Endothelial cell of umbilical vein (primary cell): ENCODE results near the gene PDGFB. TPM values are rescaled to one million over a fixed set of nuclear protein-coding genes. Genes with fewer than 3 reads are reported as not detected.

Source experiments
- BruUV-seq: library from RNA; stranded (reverse); fragments of 400-500 nt; replicated peaks from 2 replicates; lab custom pipeline; 2021; lab: Mats Ljungman, UMichigan
- CTCF ChIA-PET: fragments of 300-600, 350-600 bp; sonication (Branson Sonifier 250); formaldehyde crosslinking; loops from one replicate; lab custom pipeline; 2021; ENCODE audit warnings: antibody characterized with exemption, inconsistent platforms; lab: Charles Lee
- POLR2A ChIA-PET: fragments of 300-600, 350-600 bp; sonication (Branson Sonifier 250); formaldehyde crosslinking; loops from one replicate; lab custom pipeline; 2021; ENCODE audit warnings: antibody characterized with exemption, inconsistent platforms; lab: Charles Lee
- DNase-seq: peaks from one replicate; pipeline ENCODE4 v3.0.0-alpha.2; 2011; ENCODE audit warnings: low read depth, low spot score
- FAIRE-seq: peaks from 2 replicates; lab custom pipeline; 2011; peaks lifted over from hg19 to GRCh38; lab: Jason Lieb, UNC
- H2AFZ ChIP-seq: 2 replicates; pipeline ENCODE4 v1.6.0; 2012; ENCODE audit warnings: low read depth, low read length, control low read depth, inconsistent platforms
- H3K27ac ChIP-seq: 2 replicates; pipeline ENCODE4 v1.5.1; 2011; ENCODE audit warnings: low read depth, mild to moderate bottlenecking, control low read depth, low read length, moderate library complexity; ENCODE audit not compliant: insufficient read depth
- H3K27me3 ChIP-seq, 2 experiments: 2 replicates each; pipeline versions ENCODE4 v1.6.0 to v1.6.1; 2011; ENCODE audit warnings: low read length in 2 of 2, mixed read lengths in 1 of 2; ENCODE audit not compliant: control insufficient read depth in 2 of 2, insufficient read depth in 2 of 2
- H3K36me3 ChIP-seq, 2 experiments: 2 replicates in 1 of 2; 3 replicates in 1 of 2; pipeline ENCODE4 v1.5.1; 2011; ENCODE audit warnings: low read length in 2 of 2, mild to moderate bottlenecking in 1 of 2, moderate library complexity in 1 of 2; ENCODE audit not compliant: control insufficient read depth in 2 of 2, insufficient read depth in 2 of 2; ENCODE audit errors: extremely low read depth in 1 of 2
- H3K4me1 ChIP-seq: 3 replicates; pipeline ENCODE4 v1.5.1; 2011; ENCODE audit warnings: mild to moderate bottlenecking, low read length; ENCODE audit not compliant: control insufficient read depth, insufficient read depth; ENCODE audit errors: extremely low read depth
- H3K4me2 ChIP-seq: 2 replicates; pipeline ENCODE4 v1.6.1; 2011; ENCODE audit warnings: low read length, control low read depth, mixed read lengths; ENCODE audit not compliant: insufficient read depth
- H3K4me3 ChIP-seq, 3 experiments: fragments of 200-600 bp in 1 of 3; sonication (generic), shearing (Covaris generic) in 1 of 3; replicated peaks in 1 of 3; 2 replicates each; pipeline ENCODE4 v1.5.1; 2011 to 2016; ENCODE audit warnings: control low read depth in 3 of 3, low read length in 3 of 3, mild to moderate bottlenecking in 2 of 3, inconsistent platforms in 1 of 3, low read depth in 1 of 3, moderate library complexity in 1 of 3; ENCODE audit not compliant: insufficient read depth in 1 of 3
- H3K79me2 ChIP-seq: 2 replicates; pipeline ENCODE4 v1.6.0; 2012; ENCODE audit warnings: low read length, inconsistent platforms; ENCODE audit not compliant: control insufficient read depth, insufficient read depth
- H3K9ac ChIP-seq: replicated peaks from 2 replicates; pipeline ENCODE3; 2011; ENCODE audit warnings: low read length, control low read depth; ENCODE audit not compliant: insufficient read depth; ENCODE audit errors: extremely low read depth
- H3K9me1 ChIP-seq: replicated peaks from 3 replicates; pipeline ENCODE4 v1.6.0; 2011; ENCODE audit warnings: mild to moderate bottlenecking, low read length; ENCODE audit not compliant: control insufficient read depth, insufficient read depth; ENCODE audit errors: extremely low read depth
- H3K9me3 ChIP-seq: replicated peaks from 2 replicates; pipeline ENCODE4 v1.5.1; 2012; ENCODE audit warnings: low read length, inconsistent platforms; ENCODE audit not compliant: control insufficient read depth, insufficient read depth
- H4K20me1 ChIP-seq: replicated peaks from 2 replicates; pipeline ENCODE3; 2011; ENCODE audit warnings: mild to moderate bottlenecking, low read length; ENCODE audit not compliant: control insufficient read depth, insufficient read depth; ENCODE audit errors: extremely low read depth
- EZH2 ChIP-seq: IDR thresholded peaks from 2 replicates; pipeline ENCODE4 v1.6.1; 2012; ENCODE audit warnings: borderline replicate concordance, low read depth, mild to moderate bottlenecking, moderate library complexity, low read length, inconsistent platforms; ENCODE audit not compliant: severe bottlenecking
- FOS ChIP-seq: IDR thresholded peaks from 2 replicates; pipeline ENCODE4 v1.6.1; 2011; ENCODE audit warnings: mild to moderate bottlenecking, low read length, moderate library complexity, borderline replicate concordance; ENCODE audit not compliant: insufficient read depth
- GATA2 ChIP-seq: IDR thresholded peaks from 2 replicates; pipeline ENCODE4 v1.7.0; 2011; ENCODE audit warnings: low read depth, mild to moderate bottlenecking, moderate library complexity, mixed read lengths, low read length; ENCODE audit not compliant: insufficient read length, insufficient read depth
- JUN ChIP-seq: IDR thresholded peaks from 2 replicates; pipeline ENCODE4 v1.6.1; 2011; ENCODE audit warnings: borderline replicate concordance, low read depth; ENCODE audit not compliant: insufficient read length, insufficient read depth
- MAX ChIP-seq: IDR thresholded peaks from 2 replicates; pipeline ENCODE4 v1.6.1; 2011; ENCODE audit not compliant: insufficient read depth, insufficient read length
- MYC ChIP-seq: IDR thresholded peaks from one replicate; pipeline ENCODE4 v1.6.1; 2011; ENCODE audit warnings: mild to moderate bottlenecking, low read depth, low read length
- POLR2A ChIP-seq: IDR thresholded peaks from 2 replicates; pipeline ENCODE4 v1.6.1; 2012; ENCODE audit warnings: low read depth, mild to moderate bottlenecking, control low read depth, low read length
- dilution Hi-C: fragments of 300-500 bp; cut with MboI; formaldehyde crosslinking; loops from one replicate; pipeline ENCODE4 v1.15.0; 2019; ENCODE audit warnings: low sequenced_read_pairs; ENCODE audit not compliant: extremely low pct_ligation_motif_present
- intact Hi-C: fragments of 100-400 bp; cut with micrococcal nuclease; formaldehyde crosslinking; loops from one replicate; pipeline ENCODE4 v1.10.0; 2022
- polyA plus RNA-seq, 4 experiments: library from polyadenylated mRNA; depleted of rRNA in 3 of 4; stranded (reverse) in 3 of 4; unstranded in 1 of 4; fragments of >200 nt; gene quantifications; 2 replicates each; pipeline versions ENCODE4 v1.2.1 to v1.2.3, GENCODE V29; 2011 to 2012; ENCODE audit warnings: missing spikeins in 1 of 4
- total RNA-seq: library from RNA; stranded (reverse); gene quantifications from 2 replicates; pipeline ENCODE4 v1.2.3, GENCODE V29; 2021

The PDGFB gene
- total and polyA plus RNA-seq, 2 donors (not counting 3 experiments of a cell fraction or from before 2014, with no cell fraction given), result 135 to 240 TPM

GRCh38 chr22:39177456-39177775 is 67.4 kb downstream of the PDGFB start:
- Histone ChIP-seq H3K27me3 (no peaks in the 10 kb centered on the region), H4K20me1 (no peaks in the 10 kb centered on the region), H3K9ac (peak overlapping the region; percentile 80), H3K4me1 (peaks cover 69% of the 10 kb centered on the region), H3K79me2 (no peaks in the 10 kb centered on the region), H2AFZ (no peak overlapping the region), H3K36me3 (no peaks in the 10 kb centered on the region), H3K4me2 (no peak overlapping the region), H3K4me3 (no peak overlapping the region), H3K27ac (peak overlapping the region; percentile 99), H3K9me1 (no peaks in the 10 kb centered on the region), H3K9me3 (no peaks in the 10 kb centered on the region)
- dilution Hi-C loops (no loop called here), intact Hi-C loops (loop anchor here (10.0 kb wide), 1 partner anchor 347 kb away; the partner anchor contains the start of gene ATF4)
- no peak for TF ChIP-seq POLR2A
- no peak for TF ChIP-seq MAX
- TF ChIP-seq JUN, result no peak
- no peak for TF ChIP-seq MYC
- no peak for TF ChIP-seq EZH2
- no peak for TF ChIP-seq FOS
- no peak for TF ChIP-seq GATA2
- ChIA-PET POLR2A (interaction anchor here (0.6 kb wide), 1 partner anchor 134 kb away, joined by 4 read pairs; no protein-coding TSS in a partner anchor), CTCF (interaction anchor here (1.2 to 1.7 kb wide), 2 partner anchors 53 to 140 kb away, joined by 3 to 4 read pairs; no protein-coding TSS in a partner anchor)
- peak; percentile 16 for DNase-seq
- FAIRE-seq, result peak; percentile 4
- BruUV-seq, result no TSS peak
